GM23338 (cell line): Measurements from ENCODE around the gene TTC17. TPM values are rescaled to one million over a fixed set of nuclear protein-coding genes. Genes with fewer than 3 reads are reported as not detected.

Experiments
- ATAC-seq: fragments of 200-7000 bp; cut with Tn5 transposase; 3 replicates; pipeline ENCODE4 v1.9.1; 2020
- DNase-seq: peaks from one replicate; pipeline ENCODE4 v3.0.0-alpha.2; 2015; ENCODE audit warnings: low spot score
- H2AFZ ChIP-seq: fragments of 200-600 bp; sonication (generic); 2 replicates; pipeline ENCODE4 v1.8.0; 2016; ENCODE audit warnings: antibody characterized with exemption, mild to moderate bottlenecking, moderate library complexity
- H3F3A ChIP-seq: fragments of 200-600 bp; sonication (generic); replicated peaks from 2 replicates; pipeline ENCODE4 v1.8.0; 2017; ENCODE audit warnings: antibody characterized with exemption, mixed run types, low read depth
- H3K27ac ChIP-seq: fragments of 200-600 bp; sonication (generic); 2 replicates; pipeline ENCODE4 v1.6.1; 2016; ENCODE audit warnings: low read depth
- H3K27me3 ChIP-seq: fragments of 200-600 bp; sonication (generic); 2 replicates; pipeline ENCODE4 v1.8.0; 2016; ENCODE audit warnings: mild to moderate bottlenecking, mixed run types, moderate library complexity; ENCODE audit not compliant: insufficient read depth
- H3K36me3 ChIP-seq: fragments of 200-600 bp; sonication (generic); 2 replicates; pipeline ENCODE4 v1.8.0; 2016; ENCODE audit warnings: mild to moderate bottlenecking; ENCODE audit not compliant: insufficient read depth
- H3K4me1 ChIP-seq: fragments of 200-600 bp; sonication (generic); 2 replicates; pipeline ENCODE4 v1.8.0; 2016; ENCODE audit warnings: mild to moderate bottlenecking, moderate library complexity; ENCODE audit not compliant: insufficient read depth
- H3K4me2 ChIP-seq: fragments of 200-600 bp; sonication (generic); 2 replicates; pipeline ENCODE4 v1.7.1; 2017; ENCODE audit warnings: mixed run types
- H3K4me3 ChIP-seq: fragments of 200-600 bp; sonication (generic); 2 replicates; pipeline ENCODE4 v1.6.1; 2016; ENCODE audit warnings: mixed run types
- H3K79me2 ChIP-seq: fragments of 200-600 bp; sonication (generic); replicated peaks from 2 replicates; pipeline ENCODE4 v1.8.0; 2017; ENCODE audit warnings: mild to moderate bottlenecking; ENCODE audit not compliant: insufficient read depth
- H3K9me2 ChIP-seq: fragments of 200-600 bp; sonication (generic); 2 replicates; pipeline ENCODE4 v1.8.0; 2017; ENCODE audit not compliant: insufficient read depth
- H4K20me1 ChIP-seq: fragments of 200-600 bp; sonication (generic); replicated peaks from 2 replicates; pipeline ENCODE4 v1.8.0; 2017; ENCODE audit warnings: mild to moderate bottlenecking; ENCODE audit not compliant: insufficient read depth
- H3K27ac Mint-ChIP-seq: 2 replicates; pipeline ENCODE4 v1.8.0; 2020; ENCODE audit warnings: inconsistent platforms, mild to moderate bottlenecking, moderate library complexity, mixed read lengths
- H3K27me3 Mint-ChIP-seq: 3 replicates; pipeline ENCODE4 v1.8.0; 2022; ENCODE audit warnings: low read depth, mild to moderate bottlenecking, moderate library complexity, mixed read lengths, inconsistent platforms; ENCODE audit not compliant: insufficient read depth, poor library complexity
- H3K36me3 Mint-ChIP-seq: 3 replicates; pipeline ENCODE4 v1.8.0; 2021; ENCODE audit warnings: low read depth, mild to moderate bottlenecking, inconsistent platforms, moderate library complexity, mixed read lengths
- H3K4me1 Mint-ChIP-seq: 3 replicates; pipeline ENCODE4 v1.8.0; 2020; ENCODE audit warnings: mild to moderate bottlenecking, inconsistent platforms, mixed read lengths
- H3K4me3 Mint-ChIP-seq: 3 replicates; pipeline ENCODE4 v1.8.0; 2021; ENCODE audit warnings: moderate library complexity, mild to moderate bottlenecking, inconsistent platforms, mixed read lengths
- H3K9me3 Mint-ChIP-seq: 3 replicates; pipeline ENCODE4 v1.8.0; 2020; ENCODE audit warnings: moderate library complexity, mild to moderate bottlenecking, inconsistent platforms, mixed read lengths
- CREB1 ChIP-seq: fragments of 250-450 bp; sonication (Bioruptor Pico); IDR thresholded peaks from 2 replicates; pipeline ENCODE4 v1.5.0; 2020; ENCODE audit warnings: low read depth, mild to moderate bottlenecking, moderate library complexity
- EZH2 ChIP-seq: fragments of 200-600 bp; sonication (generic); IDR thresholded peaks from one replicate; pipeline ENCODE4 v1.8.0; 2017; ENCODE audit warnings: antibody characterized with exemption, mild to moderate bottlenecking, low read depth; ENCODE audit not compliant: unreplicated experiment
- EZH2phosphoT487 ChIP-seq: fragments of 200-600 bp; sonication (generic); IDR thresholded peaks from one replicate; pipeline ENCODE4 v1.8.1; 2018; ENCODE audit warnings: antibody characterized with exemption; ENCODE audit not compliant: unreplicated experiment
- NANOG ChIP-seq: IDR thresholded peaks from 2 replicates; pipeline ENCODE4 v1.6.1; 2016; ENCODE audit warnings: antibody characterized with exemption, borderline replicate concordance
- POLR2AphosphoS5 ChIP-seq: IDR thresholded peaks from 2 replicates; pipeline ENCODE4 v1.6.1; 2016; ENCODE audit warnings: antibody characterized with exemption, low read depth
- STAT1 ChIP-seq: IDR thresholded peaks from one replicate; pipeline ENCODE4 v1.6.1; 2016; ENCODE audit warnings: antibody characterized with exemption; ENCODE audit not compliant: unreplicated experiment
- ZNF114 ChIP-seq: fragments of 250-450 bp; sonication (Bioruptor Pico); IDR thresholded peaks from 2 replicates; pipeline ENCODE4 v1.5.0; 2020; ENCODE audit warnings: mild to moderate bottlenecking, moderate library complexity
- ZNF331 ChIP-seq: fragments of 250-450 bp; sonication (Bioruptor Pico); IDR thresholded peaks from 2 replicates; pipeline ENCODE4 v1.5.0; 2020; ENCODE audit warnings: low read depth, mild to moderate bottlenecking, moderate library complexity
- polyA plus RNA-seq: library from polyadenylated mRNA; unstranded; fragments of >200 nt; fragmentation: Nextera tagmentation; extraction: Ambion mirVana; gene quantifications from 2 replicates; pipeline ENCODE4 v1.2.1, GENCODE V29; 2016
- total RNA-seq: library from RNA; depleted of rRNA; stranded (reverse); fragments of >200 nt; shearing (Covaris generic); gene quantifications from 2 replicates; pipeline ENCODE4 v1.2.3, GENCODE V29; 2014
- TF ChIP-seq, protein P1 (sequence below): fragments of 250-450 bp; sonication (Bioruptor Pico); IDR thresholded peaks from 2 replicates; pipeline ENCODE4 v1.5.0; 2020; ENCODE audit warnings: mild to moderate bottlenecking, moderate library complexity
- TF ChIP-seq, protein P2 (sequence below): IDR thresholded peaks from one replicate; pipeline ENCODE4 v1.6.1; 2018; ENCODE audit warnings: antibody characterized with exemption; ENCODE audit not compliant: unreplicated experiment
- TF ChIP-seq, protein P3 (sequence below), 2 experiments: fragments of 200-600 bp in 1 of 2; sonication (generic) in 1 of 2; conservative IDR thresholded peaks; 2 replicates each; pipeline versions ENCODE4 v1.5.1 to v1.6.1; 2016 to 2017; ENCODE audit warnings: antibody characterized with exemption in 2 of 2, low read depth in 2 of 2, mild to moderate bottlenecking in 2 of 2, moderate library complexity in 1 of 2

Gene TTC17
- total and polyA plus RNA-seq, 2 experiments from 2014 or later, result 59.3 to 87.9 TPM

DNA sequence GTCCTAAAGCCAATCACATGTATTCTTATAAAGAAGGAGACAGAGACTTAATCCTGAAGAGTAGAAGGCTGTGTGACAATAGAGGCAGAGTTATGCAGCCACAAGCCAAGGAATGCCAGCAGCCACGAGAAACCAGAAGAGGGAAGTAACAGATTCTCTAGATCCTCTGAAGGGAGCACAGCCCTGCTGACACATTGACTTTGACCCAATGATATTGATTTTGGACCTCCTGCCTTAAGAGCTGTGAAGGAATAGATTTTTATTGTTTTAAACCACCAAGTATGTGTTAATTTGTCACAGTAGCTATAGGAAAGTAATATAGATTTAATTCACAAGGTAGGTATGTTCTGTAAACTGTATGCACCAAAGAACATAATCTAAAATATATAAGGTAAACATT lies 103.6 kb downstream of the TTC17 start:
- ATAC-seq (no peak), DNase-seq (no peak)
- Histone ChIP-seq H3K27ac (no peak overlapping the region), H3K4me2 (no peak overlapping the region), H3K27me3 (no peaks in the 10 kb centered on the region), H4K20me1 (no peaks in the 10 kb centered on the region), H2AFZ (no peak overlapping the region), H3K79me2 (no peaks in the 10 kb centered on the region), H3K4me3 (no peak overlapping the region), H3K36me3 (peaks cover 25% of the 10 kb centered on the region), H3K4me1 (no peaks in the 10 kb centered on the region), H3K9me2 (no peaks in the 10 kb centered on the region), H3F3A (no peaks in the 10 kb centered on the region)
- H3K27me3 Mint-ChIP-seq, result no peaks in the 10 kb centered on the region
- H3K9me3 Mint-ChIP-seq, result peaks cover 12% of the 10 kb centered on the region
- TF ChIP-seq CREB1, result no peak
- no peak overlapping the region for H3K27ac Mint-ChIP-seq
- H3K36me3 Mint-ChIP-seq, result peaks cover 77% of the 10 kb centered on the region
- H3K4me1 Mint-ChIP-seq, result no peaks in the 10 kb centered on the region
- no peak overlapping the region for H3K4me3 Mint-ChIP-seq

DNA sequence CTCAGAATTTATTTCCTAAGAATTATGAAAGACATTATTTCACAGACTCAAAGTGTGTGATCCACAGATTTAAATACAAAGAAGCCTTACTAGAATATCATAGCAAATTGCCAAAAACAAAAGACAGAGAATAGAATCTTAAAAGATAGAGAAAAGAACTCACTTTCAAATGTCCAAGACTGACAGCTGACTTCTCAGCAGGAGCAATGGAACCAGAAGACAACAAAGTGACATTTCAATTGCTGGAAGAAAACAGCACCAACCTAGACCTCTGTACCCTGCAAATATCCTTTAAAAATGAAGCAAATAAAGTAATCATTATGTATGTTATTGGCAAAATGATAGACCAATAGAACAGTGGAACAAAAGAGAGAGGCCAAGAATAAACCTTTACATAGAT lies 109.2 kb downstream of the TTC17 start:
- Mint-ChIP-seq H3K4me3 (no peak overlapping the region), H3K9me3 (peaks cover 30% of the 10 kb centered on the region), H3K27ac (no peak overlapping the region), H3K36me3 (peaks cover 82% of the 10 kb centered on the region), H3K4me1 (no peaks in the 10 kb centered on the region), H3K27me3 (peaks cover 1% of the 10 kb centered on the region)
- Histone ChIP-seq H3F3A (no peaks in the 10 kb centered on the region), H2AFZ (no peak overlapping the region), H3K4me2 (no peak overlapping the region), H3K9me2 (no peaks in the 10 kb centered on the region), H3K27me3 (no peaks in the 10 kb centered on the region), H4K20me1 (no peaks in the 10 kb centered on the region), H3K4me3 (no peak overlapping the region), H3K4me1 (no peaks in the 10 kb centered on the region), H3K79me2 (no peaks in the 10 kb centered on the region), H3K36me3 (peaks cover 15% of the 10 kb centered on the region; the same call in 1 of the 2 replicates), H3K27ac (no peak overlapping the region)
- ATAC-seq, result no peak
- no peak for DNase-seq
- TF ChIP-seq ZNF331 (CRISPR knock-in tag) (no peak), CREB1 (no peak), EZH2phosphoT487 (no peak), STAT1 (no peak), POLR2AphosphoS5 (no peak), ZNF114 (CRISPR knock-in tag) (no peak), EZH2 (no peak), NANOG (no peak)
- TF ChIP-seq, protein P1, sequence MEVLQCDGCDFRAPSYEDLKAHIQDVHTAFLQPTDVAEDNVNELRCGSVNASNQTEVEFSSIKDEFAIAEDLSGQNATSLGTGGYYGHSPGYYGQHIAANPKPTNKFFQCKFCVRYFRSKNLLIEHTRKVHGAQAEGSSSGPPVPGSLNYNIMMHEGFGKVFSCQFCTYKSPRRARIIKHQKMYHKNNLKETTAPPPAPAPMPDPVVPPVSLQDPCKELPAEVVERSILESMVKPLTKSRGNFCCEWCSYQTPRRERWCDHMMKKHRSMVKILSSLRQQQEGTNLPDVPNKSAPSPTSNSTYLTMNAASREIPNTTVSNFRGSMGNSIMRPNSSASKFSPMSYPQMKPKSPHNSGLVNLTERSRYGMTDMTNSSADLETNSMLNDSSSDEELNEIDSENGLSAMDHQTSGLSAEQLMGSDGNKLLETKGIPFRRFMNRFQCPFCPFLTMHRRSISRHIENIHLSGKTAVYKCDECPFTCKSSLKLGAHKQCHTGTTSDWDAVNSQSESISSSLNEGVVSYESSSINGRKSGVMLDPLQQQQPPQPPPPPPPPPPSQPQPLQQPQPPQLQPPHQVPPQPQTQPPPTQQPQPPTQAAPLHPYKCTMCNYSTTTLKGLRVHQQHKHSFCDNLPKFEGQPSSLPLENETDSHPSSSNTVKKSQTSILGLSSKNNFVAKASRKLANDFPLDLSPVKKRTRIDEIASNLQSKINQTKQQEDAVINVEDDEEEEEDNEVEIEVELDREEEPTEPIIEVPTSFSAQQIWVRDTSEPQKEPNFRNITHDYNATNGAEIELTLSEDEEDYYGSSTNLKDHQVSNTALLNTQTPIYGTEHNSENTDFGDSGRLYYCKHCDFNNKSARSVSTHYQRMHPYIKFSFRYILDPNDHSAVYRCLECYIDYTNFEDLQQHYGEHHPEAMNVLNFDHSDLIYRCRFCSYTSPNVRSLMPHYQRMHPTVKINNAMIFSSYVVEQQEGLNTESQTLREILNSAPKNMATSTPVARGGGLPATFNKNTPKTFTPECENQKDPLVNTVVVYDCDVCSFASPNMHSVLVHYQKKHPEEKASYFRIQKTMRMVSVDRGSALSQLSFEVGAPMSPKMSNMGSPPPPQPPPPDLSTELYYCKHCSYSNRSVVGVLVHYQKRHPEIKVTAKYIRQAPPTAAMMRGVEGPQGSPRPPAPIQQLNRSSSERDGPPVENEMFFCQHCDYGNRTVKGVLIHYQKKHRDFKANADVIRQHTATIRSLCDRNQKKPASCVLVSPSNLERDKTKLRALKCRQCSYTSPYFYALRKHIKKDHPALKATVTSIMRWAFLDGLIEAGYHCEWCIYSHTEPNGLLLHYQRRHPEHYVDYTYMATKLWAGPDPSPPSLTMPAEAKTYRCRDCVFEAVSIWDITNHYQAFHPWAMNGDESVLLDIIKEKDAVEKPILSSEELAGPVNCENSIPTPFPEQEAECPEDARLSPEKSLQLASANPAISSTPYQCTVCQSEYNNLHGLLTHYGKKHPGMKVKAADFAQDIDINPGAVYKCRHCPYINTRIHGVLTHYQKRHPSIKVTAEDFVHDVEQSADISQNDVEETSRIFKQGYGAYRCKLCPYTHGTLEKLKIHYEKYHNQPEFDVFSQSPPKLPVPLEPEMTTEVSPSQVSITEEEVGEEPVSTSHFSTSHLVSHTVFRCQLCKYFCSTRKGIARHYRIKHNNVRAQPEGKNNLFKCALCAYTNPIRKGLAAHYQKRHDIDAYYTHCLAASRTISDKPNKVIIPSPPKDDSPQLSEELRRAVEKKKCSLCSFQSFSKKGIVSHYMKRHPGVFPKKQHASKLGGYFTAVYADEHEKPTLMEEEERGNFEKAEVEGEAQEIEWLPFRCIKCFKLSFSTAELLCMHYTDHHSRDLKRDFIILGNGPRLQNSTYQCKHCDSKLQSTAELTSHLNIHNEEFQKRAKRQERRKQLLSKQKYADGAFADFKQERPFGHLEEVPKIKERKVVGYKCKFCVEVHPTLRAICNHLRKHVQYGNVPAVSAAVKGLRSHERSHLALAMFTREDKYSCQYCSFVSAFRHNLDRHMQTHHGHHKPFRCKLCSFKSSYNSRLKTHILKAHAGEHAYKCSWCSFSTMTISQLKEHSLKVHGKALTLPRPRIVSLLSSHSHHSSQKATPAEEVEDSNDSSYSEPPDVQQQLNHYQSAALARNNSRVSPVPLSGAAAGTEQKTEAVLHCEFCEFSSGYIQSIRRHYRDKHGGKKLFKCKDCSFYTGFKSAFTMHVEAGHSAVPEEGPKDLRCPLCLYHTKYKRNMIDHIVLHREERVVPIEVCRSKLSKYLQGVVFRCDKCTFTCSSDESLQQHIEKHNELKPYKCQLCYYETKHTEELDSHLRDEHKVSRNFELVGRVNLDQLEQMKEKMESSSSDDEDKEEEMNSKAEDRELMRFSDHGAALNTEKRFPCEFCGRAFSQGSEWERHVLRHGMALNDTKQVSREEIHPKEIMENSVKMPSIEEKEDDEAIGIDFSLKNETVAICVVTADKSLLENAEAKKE (CRISPR knock-in tag), result no peak
- TF ChIP-seq, protein P2, sequence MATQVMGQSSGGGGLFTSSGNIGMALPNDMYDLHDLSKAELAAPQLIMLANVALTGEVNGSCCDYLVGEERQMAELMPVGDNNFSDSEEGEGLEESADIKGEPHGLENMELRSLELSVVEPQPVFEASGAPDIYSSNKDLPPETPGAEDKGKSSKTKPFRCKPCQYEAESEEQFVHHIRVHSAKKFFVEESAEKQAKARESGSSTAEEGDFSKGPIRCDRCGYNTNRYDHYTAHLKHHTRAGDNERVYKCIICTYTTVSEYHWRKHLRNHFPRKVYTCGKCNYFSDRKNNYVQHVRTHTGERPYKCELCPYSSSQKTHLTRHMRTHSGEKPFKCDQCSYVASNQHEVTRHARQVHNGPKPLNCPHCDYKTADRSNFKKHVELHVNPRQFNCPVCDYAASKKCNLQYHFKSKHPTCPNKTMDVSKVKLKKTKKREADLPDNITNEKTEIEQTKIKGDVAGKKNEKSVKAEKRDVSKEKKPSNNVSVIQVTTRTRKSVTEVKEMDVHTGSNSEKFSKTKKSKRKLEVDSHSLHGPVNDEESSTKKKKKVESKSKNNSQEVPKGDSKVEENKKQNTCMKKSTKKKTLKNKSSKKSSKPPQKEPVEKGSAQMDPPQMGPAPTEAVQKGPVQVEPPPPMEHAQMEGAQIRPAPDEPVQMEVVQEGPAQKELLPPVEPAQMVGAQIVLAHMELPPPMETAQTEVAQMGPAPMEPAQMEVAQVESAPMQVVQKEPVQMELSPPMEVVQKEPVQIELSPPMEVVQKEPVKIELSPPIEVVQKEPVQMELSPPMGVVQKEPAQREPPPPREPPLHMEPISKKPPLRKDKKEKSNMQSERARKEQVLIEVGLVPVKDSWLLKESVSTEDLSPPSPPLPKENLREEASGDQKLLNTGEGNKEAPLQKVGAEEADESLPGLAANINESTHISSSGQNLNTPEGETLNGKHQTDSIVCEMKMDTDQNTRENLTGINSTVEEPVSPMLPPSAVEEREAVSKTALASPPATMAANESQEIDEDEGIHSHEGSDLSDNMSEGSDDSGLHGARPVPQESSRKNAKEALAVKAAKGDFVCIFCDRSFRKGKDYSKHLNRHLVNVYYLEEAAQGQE, result no peak
- TF ChIP-seq, protein P3, sequence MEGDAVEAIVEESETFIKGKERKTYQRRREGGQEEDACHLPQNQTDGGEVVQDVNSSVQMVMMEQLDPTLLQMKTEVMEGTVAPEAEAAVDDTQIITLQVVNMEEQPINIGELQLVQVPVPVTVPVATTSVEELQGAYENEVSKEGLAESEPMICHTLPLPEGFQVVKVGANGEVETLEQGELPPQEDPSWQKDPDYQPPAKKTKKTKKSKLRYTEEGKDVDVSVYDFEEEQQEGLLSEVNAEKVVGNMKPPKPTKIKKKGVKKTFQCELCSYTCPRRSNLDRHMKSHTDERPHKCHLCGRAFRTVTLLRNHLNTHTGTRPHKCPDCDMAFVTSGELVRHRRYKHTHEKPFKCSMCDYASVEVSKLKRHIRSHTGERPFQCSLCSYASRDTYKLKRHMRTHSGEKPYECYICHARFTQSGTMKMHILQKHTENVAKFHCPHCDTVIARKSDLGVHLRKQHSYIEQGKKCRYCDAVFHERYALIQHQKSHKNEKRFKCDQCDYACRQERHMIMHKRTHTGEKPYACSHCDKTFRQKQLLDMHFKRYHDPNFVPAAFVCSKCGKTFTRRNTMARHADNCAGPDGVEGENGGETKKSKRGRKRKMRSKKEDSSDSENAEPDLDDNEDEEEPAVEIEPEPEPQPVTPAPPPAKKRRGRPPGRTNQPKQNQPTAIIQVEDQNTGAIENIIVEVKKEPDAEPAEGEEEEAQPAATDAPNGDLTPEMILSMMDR (conservative IDR thresholded peaks at IDR 0.05; ENCODE audit: low read depth in 2 of 2), result no peak
